Hepatocyte (in vitro differentiated cells): Measurements from ENCODE around the gene TNFRSF1A.

Experiments used
- CTCF ChIP-seq: fragments of 200-600 bp; sonication (generic); IDR thresholded peaks from 2 replicates; pipeline ENCODE4 v1.5.1; 2016; ENCODE audit warnings: antibody characterized with exemption, mild to moderate bottlenecking; ENCODE audit not compliant: poor library complexity
- EZH2 ChIP-seq: fragments of 200-600 bp; sonication (generic); IDR thresholded peaks from 2 replicates; pipeline ENCODE4 v1.6.1; 2016; ENCODE audit warnings: antibody characterized with exemption, mild to moderate bottlenecking, borderline replicate concordance

- TF ChIP-seq EZH2 (no peak), CTCF (no peak)
Measured at GRCh38 chr12:6281081-6281809, 60.6 kb downstream of the TNFRSF1A start.
